Measurements from ENCODE around the gene ACVR1B.

Gene ACVR1B

GRCh38 chr12:52005903-52006703 lies 54.6 kb downstream of the ACVR1B start:
- Histone ChIP-seq H3K4ac (ENCODE audit: low read depth, low read length) (no peak overlapping the region), H3K79me1 (ENCODE audit: low read length) (no peaks in the 10 kb centered on the region), H4K5ac (ENCODE audit: low read length) (no peak overlapping the region), H3K23ac (ENCODE audit: low read length) (no peak overlapping the region), H3K4me3 (ENCODE audit: low read length) (no peak overlapping the region), H3K4me1 (ENCODE audit: control insufficient read depth, low read depth, low read length) (peaks cover 2% of the 10 kb centered on the region), H3K27me3 (ENCODE audit: insufficient read depth, low read length, poor library complexity) (no peaks in the 10 kb centered on the region), H2BK120ac (ENCODE audit: low read depth, low read length) (no peak overlapping the region), H4K8ac (ENCODE audit: low read depth, low read length) (no peak overlapping the region), H3K18ac (ENCODE audit: low read length) (no peak overlapping the region), H2BK5ac (ENCODE audit: low read length) (no peak overlapping the region), H3K56ac (ENCODE audit: low read length) (peak overlapping the region; percentile 62), H2BK15ac (replicated peaks; ENCODE audit: low read depth) (no peak overlapping the region), H3K36me3 (ENCODE audit: control insufficient read depth, insufficient read depth, low read length) (no peaks in the 10 kb centered on the region), H3K4me2 (ENCODE audit: low read length) (peak overlapping the region; percentile 20), H3K27ac (ENCODE audit: low read depth, low read length) (no peak overlapping the region), H3K79me2 (ENCODE audit: control insufficient read depth, insufficient read depth, low read length) (no peaks in the 10 kb centered on the region), H2AK5ac (ENCODE audit: low read length) (no peak overlapping the region), H3K9ac (ENCODE audit: low read length) (peak overlapping the region; percentile 43)
- DNase-seq: peak; percentile 76
- WGBS (ENCODE audit: extremely low coverage, insufficient coverage, low lambda C conversion rate): no CpG with 5 or more reads among the region's 28 CpGs

GRCh38 chr12:52006726-52007157 lies 55.2 kb downstream of the ACVR1B start, which contains the start of gene TAMALIN:
TAMALIN (plus strand) TSS chr12:52006946; CDS start chr12:52007020, 74 bp downstream.
- Histone ChIP-seq H3K9ac (ENCODE audit: low read length) (peak within 1 kb of the TSS; percentile 82), H3K4me1 (ENCODE audit: control insufficient read depth, low read depth, low read length) (peaks cover 2% of the 10 kb centered on the region), H2BK5ac (ENCODE audit: low read length) (no peak within 1 kb of the TSS), H3K79me1 (ENCODE audit: low read length) (no peaks in the 10 kb centered on the region), H2BK120ac (ENCODE audit: low read depth, low read length) (no peak within 1 kb of the TSS), H3K4me2 (ENCODE audit: low read length) (peak within 1 kb of the TSS; percentile 92), H3K23ac (ENCODE audit: low read length) (peak within 1 kb of the TSS; percentile 81), H3K27ac (ENCODE audit: low read depth, low read length) (no peak within 1 kb of the TSS), H2AK5ac (ENCODE audit: low read length) (no peak within 1 kb of the TSS), H3K56ac (ENCODE audit: low read length) (peak within 1 kb of the TSS; percentile 91), H3K4ac (ENCODE audit: low read depth, low read length) (no peak within 1 kb of the TSS), H3K79me2 (ENCODE audit: control insufficient read depth, insufficient read depth, low read length) (no peaks in the 10 kb centered on the region), H2BK15ac (replicated peaks; ENCODE audit: low read depth) (no peak within 1 kb of the TSS), H4K8ac (ENCODE audit: low read depth, low read length) (no peak within 1 kb of the TSS), H3K4me3 (ENCODE audit: low read length) (peak within 1 kb of the TSS; percentile 51), H3K27me3 (ENCODE audit: insufficient read depth, low read length, poor library complexity) (no peaks in the 10 kb centered on the region), H3K18ac (ENCODE audit: low read length) (peak within 1 kb of the TSS; percentile 35), H3K36me3 (ENCODE audit: control insufficient read depth, insufficient read depth, low read length) (no peaks in the 10 kb centered on the region), H4K5ac (ENCODE audit: low read length) (no peak within 1 kb of the TSS)
- peak; percentile 57 for DNase-seq
- no CpG with 5 or more reads among the region's 60 CpGs for WGBS (ENCODE audit: extremely low coverage, insufficient coverage, low lambda C conversion rate)

GRCh38 chr12:52007158-52007921 lies 55.8 kb downstream of the ACVR1B start:
- Histone ChIP-seq H2AK5ac (ENCODE audit: low read length) (no peak overlapping the region), H3K23ac (ENCODE audit: low read length) (peak overlapping the region; percentile 81), H2BK15ac (replicated peaks; ENCODE audit: low read depth) (no peak overlapping the region), H3K79me2 (ENCODE audit: control insufficient read depth, insufficient read depth, low read length) (no peaks in the 10 kb centered on the region), H3K4me1 (ENCODE audit: control insufficient read depth, low read depth, low read length) (peaks cover 2% of the 10 kb centered on the region), H3K79me1 (ENCODE audit: low read length) (no peaks in the 10 kb centered on the region), H3K18ac (ENCODE audit: low read length) (peak overlapping the region; percentile 35), H2BK120ac (ENCODE audit: low read depth, low read length) (no peak overlapping the region), H3K56ac (ENCODE audit: low read length) (peak overlapping the region; percentile 91), H3K27ac (ENCODE audit: low read depth, low read length) (no peak overlapping the region), H3K36me3 (ENCODE audit: control insufficient read depth, insufficient read depth, low read length) (no peaks in the 10 kb centered on the region), H3K4me2 (ENCODE audit: low read length) (peak overlapping the region; percentile 92), H3K4ac (ENCODE audit: low read depth, low read length) (no peak overlapping the region), H3K9ac (ENCODE audit: low read length) (peak overlapping the region; percentile 82), H2BK5ac (ENCODE audit: low read length) (no peak overlapping the region), H3K4me3 (ENCODE audit: low read length) (peak overlapping the region; percentile 51), H3K27me3 (ENCODE audit: insufficient read depth, low read length, poor library complexity) (no peaks in the 10 kb centered on the region), H4K8ac (ENCODE audit: low read depth, low read length) (no peak overlapping the region), H4K5ac (ENCODE audit: low read length) (no peak overlapping the region)
- no peak for DNase-seq
- no CpG with 5 or more reads among the region's 72 CpGs for WGBS (ENCODE audit: extremely low coverage, insufficient coverage, low lambda C conversion rate)

GRCh38 chr12:52007982-52008510 lies 56.5 kb downstream of the ACVR1B start:
- no CpG with 5 or more reads among the region's 5 CpGs for WGBS (ENCODE audit: extremely low coverage, insufficient coverage, low lambda C conversion rate)
- H2BK15ac ChIP-seq (replicated peaks; ENCODE audit: low read depth): no peak overlapping the region
- no peak overlapping the region for H3K4ac ChIP-seq (ENCODE audit: low read depth, low read length)
- no peaks in the 10 kb centered on the region for H3K79me2 ChIP-seq (ENCODE audit: control insufficient read depth, insufficient read depth, low read length)
- no peak overlapping the region for H2AK5ac ChIP-seq (ENCODE audit: low read length)
- no peak overlapping the region for H4K5ac ChIP-seq (ENCODE audit: low read length)
- no peak overlapping the region for H3K4me3 ChIP-seq (ENCODE audit: low read length)
- H3K9ac ChIP-seq (ENCODE audit: low read length): peak overlapping the region; percentile 82
- H3K4me2 ChIP-seq (ENCODE audit: low read length): peak overlapping the region; percentile 92
- no peak overlapping the region for H4K8ac ChIP-seq (ENCODE audit: low read depth, low read length)
- H2BK120ac ChIP-seq (ENCODE audit: low read depth, low read length): no peak overlapping the region
- H3K79me1 ChIP-seq (ENCODE audit: low read length): no peaks in the 10 kb centered on the region
- no peak overlapping the region for H3K23ac ChIP-seq (ENCODE audit: low read length)
- no peaks in the 10 kb centered on the region for H3K36me3 ChIP-seq (ENCODE audit: control insufficient read depth, insufficient read depth, low read length)
- H3K27ac ChIP-seq (ENCODE audit: low read depth, low read length): no peak overlapping the region
- H2BK5ac ChIP-seq (ENCODE audit: low read length): no peak overlapping the region
- no peak overlapping the region for H3K18ac ChIP-seq (ENCODE audit: low read length)
- peaks cover 2% of the 10 kb centered on the region for H3K4me1 ChIP-seq (ENCODE audit: control insufficient read depth, low read depth, low read length)
- H3K56ac ChIP-seq (ENCODE audit: low read length): peak overlapping the region; percentile 91
- no peaks in the 10 kb centered on the region for H3K27me3 ChIP-seq (ENCODE audit: insufficient read depth, low read length, poor library complexity)
- DNase-seq: no peak

GRCh38 chr12:52009081-52009751 lies 57.7 kb downstream of the ACVR1B start:
- Histone ChIP-seq H3K4me2 (ENCODE audit: low read length) (no peak overlapping the region), H3K27me3 (ENCODE audit: insufficient read depth, low read length, poor library complexity) (no peaks in the 10 kb centered on the region), H3K9ac (ENCODE audit: low read length) (peak overlapping the region; percentile 18), H3K4me1 (ENCODE audit: control insufficient read depth, low read depth, low read length) (peaks cover 4% of the 10 kb centered on the region), H2BK15ac (replicated peaks; ENCODE audit: low read depth) (no peak overlapping the region), H3K56ac (ENCODE audit: low read length) (no peak overlapping the region), H3K4me3 (ENCODE audit: low read length) (no peak overlapping the region), H4K8ac (ENCODE audit: low read depth, low read length) (no peak overlapping the region), H3K18ac (ENCODE audit: low read length) (no peak overlapping the region), H2AK5ac (ENCODE audit: low read length) (no peak overlapping the region), H3K23ac (ENCODE audit: low read length) (no peak overlapping the region), H2BK5ac (ENCODE audit: low read length) (no peak overlapping the region), H3K79me2 (ENCODE audit: control insufficient read depth, insufficient read depth, low read length) (no peaks in the 10 kb centered on the region), H3K79me1 (ENCODE audit: low read length) (no peaks in the 10 kb centered on the region), H3K36me3 (ENCODE audit: control insufficient read depth, insufficient read depth, low read length) (no peaks in the 10 kb centered on the region), H2BK120ac (ENCODE audit: low read depth, low read length) (no peak overlapping the region), H4K5ac (ENCODE audit: low read length) (no peak overlapping the region), H3K4ac (ENCODE audit: low read depth, low read length) (no peak overlapping the region), H3K27ac (ENCODE audit: low read depth, low read length) (no peak overlapping the region)
- WGBS (ENCODE audit: extremely low coverage, insufficient coverage, low lambda C conversion rate): no CpG with 5 or more reads among the region's 10 CpGs
- DNase-seq: no peak

All from mesendoderm (in vitro differentiated cells).